ENCODE data around the gene DOCK2.

GRCh38 chr5:169905017-169905416, 267.9 kb downstream of the DOCK2 start:
- TF ChIP-seq CTCF (IDR thresholded peaks at IDR 0.05 in 4 of 5, conservative IDR thresholded peaks at IDR 0.05 in 1 of 5) (no peak), POLR2A (IDR thresholded peaks at IDR 0.05) (no peak)
